Omental fat pad (tissue), 4 donors: ENCODE data around the gene ZNF536. TPM values are rescaled to one million over a fixed set of nuclear protein-coding genes. Genes with fewer than 3 reads are reported as not detected.

Source experiments
- ATAC-seq: fragments of 150-250 bp; one replicate; pipeline ENCODE4 v1.9.1; 2016; ENCODE audit warnings: mild to moderate bottlenecking, moderate library complexity; ENCODE audit not compliant: low FRiP score
- DNase-seq: peaks from one replicate; pipeline ENCODE4 v3.0.0-alpha.2; 2019; ENCODE audit warnings: low spot score
- total RNA-seq, 4 donors: library from RNA; depleted of rRNA; stranded (reverse); fragments of >200 nt; gene quantifications; one replicate each; pipeline ENCODE4 v1.1.0, GENCODE V29; 2016
- TF ChIP-seq, protein P1 (sequence below), 3 donors: fragments of 450-650 bp; IDR thresholded peaks; one replicate each; pipeline ENCODE4 v1.5.1; 2016 to 2017; ENCODE audit warnings: antibody characterized with exemption in 3 of 3, mild to moderate bottlenecking in 3 of 3, moderate library complexity in 2 of 3

The ZNF536 gene
- total RNA-seq, 4 donors from 2014 or later = 0.09 to 1.1 TPM; not detected in 2

DNA sequence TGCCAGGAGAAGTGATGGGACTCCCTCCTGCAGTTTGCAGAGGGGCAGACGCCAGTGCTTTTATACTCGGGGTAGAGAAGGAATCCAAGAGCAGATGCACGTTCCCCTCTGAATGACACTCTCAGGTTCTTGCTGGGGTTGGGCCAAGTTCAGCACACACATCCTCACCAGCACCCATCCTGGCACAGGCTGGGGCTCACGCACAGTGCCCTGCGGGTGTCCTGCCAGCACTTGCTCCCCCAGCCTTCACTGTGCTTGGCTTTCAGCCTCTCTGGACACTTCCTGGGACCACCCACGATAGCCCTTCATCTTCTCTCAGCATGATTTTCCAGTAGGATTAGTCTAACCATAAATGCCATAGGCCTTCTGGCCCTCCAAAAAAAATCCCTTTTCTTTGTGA is 158.6 kb downstream of the ZNF536 start:
- no peak for DNase-seq
- no peak for ATAC-seq
- TF ChIP-seq, protein P1, sequence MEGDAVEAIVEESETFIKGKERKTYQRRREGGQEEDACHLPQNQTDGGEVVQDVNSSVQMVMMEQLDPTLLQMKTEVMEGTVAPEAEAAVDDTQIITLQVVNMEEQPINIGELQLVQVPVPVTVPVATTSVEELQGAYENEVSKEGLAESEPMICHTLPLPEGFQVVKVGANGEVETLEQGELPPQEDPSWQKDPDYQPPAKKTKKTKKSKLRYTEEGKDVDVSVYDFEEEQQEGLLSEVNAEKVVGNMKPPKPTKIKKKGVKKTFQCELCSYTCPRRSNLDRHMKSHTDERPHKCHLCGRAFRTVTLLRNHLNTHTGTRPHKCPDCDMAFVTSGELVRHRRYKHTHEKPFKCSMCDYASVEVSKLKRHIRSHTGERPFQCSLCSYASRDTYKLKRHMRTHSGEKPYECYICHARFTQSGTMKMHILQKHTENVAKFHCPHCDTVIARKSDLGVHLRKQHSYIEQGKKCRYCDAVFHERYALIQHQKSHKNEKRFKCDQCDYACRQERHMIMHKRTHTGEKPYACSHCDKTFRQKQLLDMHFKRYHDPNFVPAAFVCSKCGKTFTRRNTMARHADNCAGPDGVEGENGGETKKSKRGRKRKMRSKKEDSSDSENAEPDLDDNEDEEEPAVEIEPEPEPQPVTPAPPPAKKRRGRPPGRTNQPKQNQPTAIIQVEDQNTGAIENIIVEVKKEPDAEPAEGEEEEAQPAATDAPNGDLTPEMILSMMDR (IDR thresholded peaks at IDR 0.05) = no peak

DNA sequence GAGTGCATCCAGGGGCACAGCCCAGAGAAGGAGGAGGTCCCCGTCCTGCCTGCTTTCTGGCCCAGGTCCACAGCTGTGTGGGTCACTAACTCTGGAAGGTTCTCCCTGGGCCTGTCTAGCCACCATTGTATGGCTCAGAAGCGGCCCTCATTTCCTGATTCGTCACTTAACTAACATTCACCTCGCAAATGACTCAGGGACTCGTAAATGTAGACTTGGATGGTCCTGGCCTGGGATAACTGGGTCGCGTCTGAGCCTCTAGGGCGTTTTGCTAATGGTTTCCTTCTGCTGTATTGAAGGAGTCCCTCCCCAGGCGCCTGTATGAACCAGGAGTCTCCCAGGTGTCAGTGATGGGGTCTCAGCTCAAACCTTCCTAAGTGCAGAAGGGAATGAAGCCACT is 162.8 kb downstream of the ZNF536 start:
- TF ChIP-seq, protein P1 (IDR thresholded peaks at IDR 0.05) = no peak
- no peak for DNase-seq
- no peak for ATAC-seq

DNA sequence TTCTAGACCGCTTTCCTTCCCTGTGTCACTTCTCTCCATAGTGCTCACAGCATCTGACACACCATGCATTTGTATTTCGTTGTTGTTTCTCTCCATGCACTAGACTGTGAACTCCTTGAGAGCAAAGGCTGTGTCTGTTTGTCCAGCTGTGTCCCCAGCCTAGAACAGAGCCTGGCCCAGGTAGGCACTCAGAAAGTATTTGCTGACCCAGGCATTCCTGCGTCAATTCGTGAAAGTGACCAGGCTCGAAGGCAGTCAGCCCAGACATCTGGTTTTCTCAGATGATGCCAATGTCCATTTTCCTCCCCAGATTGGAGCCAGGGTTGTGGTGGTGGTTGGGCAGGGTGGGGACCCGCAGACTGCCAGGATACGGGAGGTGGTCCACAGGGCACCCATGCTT is 164.8 kb downstream of the ZNF536 start:
- ATAC-seq (no peak), DNase-seq (no peak)
- TF ChIP-seq, protein P1 (IDR thresholded peaks at IDR 0.05) = no peak

DNA sequence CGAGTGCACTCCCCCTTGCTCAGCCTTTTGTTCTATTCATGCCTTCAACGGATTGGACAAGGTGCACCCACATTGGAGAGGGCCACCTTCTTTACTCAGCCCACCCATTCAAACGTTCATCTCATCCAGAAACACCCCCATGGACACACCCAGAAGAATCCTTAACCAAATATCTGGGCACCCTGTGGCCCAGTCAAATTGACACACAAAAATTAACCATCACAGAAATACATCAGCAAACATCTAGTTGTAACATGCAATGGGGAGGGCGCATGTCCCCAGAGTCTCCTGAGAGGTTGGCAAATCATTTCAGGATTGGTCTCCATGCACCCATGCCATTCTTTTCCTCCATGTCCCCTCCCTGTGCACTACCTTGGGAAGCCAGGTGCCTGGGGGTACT is 167.1 kb downstream of the ZNF536 start:
- TF ChIP-seq, protein P1 (IDR thresholded peaks at IDR 0.05) = no peak
- no peak for ATAC-seq
- DNase-seq = no peak

DNA sequence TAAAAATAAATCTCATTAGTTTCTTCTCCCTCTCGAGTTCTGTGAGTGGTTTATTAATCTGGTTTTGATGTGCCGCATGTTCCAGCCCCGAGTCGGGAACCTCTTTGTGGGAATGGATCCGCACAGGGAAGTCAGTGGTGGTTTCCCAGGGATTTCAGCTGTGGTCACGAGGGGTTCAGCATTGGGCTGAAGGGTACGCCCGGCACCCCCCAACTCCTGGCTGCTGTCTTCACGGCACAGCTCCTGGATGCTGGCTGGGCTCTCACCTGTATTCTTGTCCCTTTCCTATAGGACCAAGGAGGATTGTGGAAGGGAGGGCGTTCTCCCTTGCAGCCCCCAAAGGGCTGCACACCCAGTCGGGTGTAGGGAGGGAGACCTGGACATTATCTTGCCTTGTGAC is 167.8 kb downstream of the ZNF536 start:
- ATAC-seq = no peak

DNA sequence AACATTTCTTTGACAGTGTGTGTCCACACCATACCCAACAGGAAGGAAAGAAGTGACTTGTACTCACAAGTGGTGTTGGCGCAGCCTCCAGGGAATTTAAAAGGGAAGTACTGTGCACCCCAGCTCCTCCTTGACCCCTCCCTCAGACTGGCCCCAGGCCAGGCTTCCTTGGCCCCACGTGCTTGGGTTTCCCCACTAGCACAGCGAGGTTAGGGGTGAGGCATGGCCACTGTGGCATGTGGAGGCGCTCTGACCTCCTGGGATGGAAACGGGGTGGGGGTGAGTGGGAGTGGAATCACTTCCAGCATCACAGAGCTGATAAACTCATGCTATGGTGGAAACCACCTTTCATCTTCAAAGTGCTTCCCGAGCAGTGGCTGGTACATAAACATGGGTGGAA is 168.6 kb downstream of the ZNF536 start:
- no peak for DNase-seq
- ATAC-seq = no peak
- TF ChIP-seq, protein P1 (IDR thresholded peaks at IDR 0.05) = no peak

More for the DNA sequence above, 167.8 kb downstream of the ZNF536 start:
- DNase-seq = no peak
- TF ChIP-seq, protein P1 (IDR thresholded peaks at IDR 0.05) = no peak

DNA sequence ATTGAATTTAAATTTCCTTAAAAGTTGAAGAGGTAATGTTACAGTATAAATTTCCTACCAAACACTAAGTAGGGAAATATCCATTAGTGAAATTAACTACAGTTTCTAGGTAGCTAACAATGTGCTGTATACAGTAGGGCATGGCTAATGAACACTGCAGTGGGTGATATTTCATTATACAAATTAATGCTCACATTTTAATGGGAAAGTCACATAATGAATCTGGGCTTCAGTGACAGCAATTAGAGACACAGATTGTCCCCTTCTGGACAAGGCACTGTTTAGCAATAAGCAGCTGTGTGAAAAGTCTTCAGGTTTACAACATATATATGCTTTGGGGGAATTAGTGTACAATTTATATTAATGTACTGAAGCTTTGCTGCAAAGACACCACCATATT is 169.4 kb downstream of the ZNF536 start:
- TF ChIP-seq, protein P1 (IDR thresholded peaks at IDR 0.05) = no peak
- no peak for DNase-seq
- no peak for ATAC-seq
